Ascending aorta (tissue), 2 donors: ENCODE results near the gene NPPC. TPM values are rescaled to one million over a fixed set of nuclear protein-coding genes. Genes with fewer than 3 reads are reported as not detected.

ENCODE experiments used
- DNase-seq, 2 donors: peaks; one replicate each; pipeline ENCODE4 v3.0.0-alpha.2; 2019; ENCODE audit warnings: low spot score in 2 of 2
- H3K27ac ChIP-seq, 2 donors: fragments of 200-600 bp; sonication (generic); one replicate each; pipeline ENCODE4 v1.5.1; 2016 to 2017; ENCODE audit warnings: mild to moderate bottlenecking in 1 of 2
- H3K27me3 ChIP-seq: fragments of 200-600 bp; sonication (generic); one replicate; pipeline ENCODE4 v1.5.1; 2017
- H3K36me3 ChIP-seq, 2 donors: fragments of 200-600 bp; sonication (generic); one replicate each; pipeline ENCODE4 v1.5.1; 2016
- H3K4me1 ChIP-seq, 2 donors: fragments of 200-600 bp; sonication (generic); one replicate each; pipeline ENCODE4 v1.5.1; 2016 to 2017; ENCODE audit warnings: mild to moderate bottlenecking in 1 of 2
- H3K4me3 ChIP-seq, 2 donors: fragments of 200-600 bp; sonication (generic); one replicate each; pipeline ENCODE4 v1.5.1; 2016 to 2017; ENCODE audit warnings: mild to moderate bottlenecking in 1 of 2
- H3K9me3 ChIP-seq, 2 donors: fragments of 200-600 bp; sonication (generic); one replicate each; pipeline ENCODE4 v1.5.1; 2016
- CTCF ChIP-seq, 3 experiments: fragments of 200-600 bp in 2 of 3; fragments of 450-650 bp in 1 of 3; sonication (generic) in 2 of 3; IDR thresholded peaks; one replicate each; pipeline ENCODE4 v1.5.1; 2016 to 2019; ENCODE audit warnings: antibody characterized with exemption in 3 of 3, mild to moderate bottlenecking in 1 of 3, moderate library complexity in 1 of 3
- intact Hi-C: fragments of 100-400 bp; cut with DNase I; formaldehyde crosslinking; loops from one replicate; pipeline ENCODE4 v1.15.1; 2023
- total RNA-seq: library from RNA; depleted of rRNA; stranded (reverse); fragments of >200 nt; gene quantifications from one replicate; pipeline ENCODE4 v1.1.0, GENCODE V29; 2016

NPPC gene
- total RNA-seq, 1 donor from 2014 or later = not detected

- no peak overlapping the region for H3K4me3 ChIP-seq
- no peak for DNase-seq
- no peak overlapping the region for H3K27ac ChIP-seq
- H3K36me3 ChIP-seq = no peaks in the 10 kb centered on the region
- no peaks in the 10 kb centered on the region for H3K27me3 ChIP-seq
- H3K4me1 ChIP-seq = no peaks in the 10 kb centered on the region
- no peak for TF ChIP-seq CTCF (IDR thresholded peaks at IDR 0.05)
- H3K9me3 ChIP-seq = no peaks in the 10 kb centered on the region
- intact Hi-C loops = loop anchor here (5.0 kb wide), 1 partner anchor 534 kb away; no protein-coding TSS in a partner anchor
Measured at GRCh38 chr2:231908584-231908983, 17.6 kb downstream of the NPPC start.

GRCh38 chr2:231907765-231908164, 18.4 kb downstream of the NPPC start:
- no peak overlapping the region for H3K4me3 ChIP-seq
- H3K9me3 ChIP-seq = no peaks in the 10 kb centered on the region
- intact Hi-C loops = loop anchor here (5.0 kb wide), 1 partner anchor 535 kb away; no protein-coding TSS in a partner anchor
- H3K27ac ChIP-seq = no peak overlapping the region
- H3K27me3 ChIP-seq = no peaks in the 10 kb centered on the region
- DNase-seq = no peak
- H3K36me3 ChIP-seq = no peaks in the 10 kb centered on the region
- no peaks in the 10 kb centered on the region for H3K4me1 ChIP-seq
- no peak for TF ChIP-seq CTCF (IDR thresholded peaks at IDR 0.05)

DNA sequence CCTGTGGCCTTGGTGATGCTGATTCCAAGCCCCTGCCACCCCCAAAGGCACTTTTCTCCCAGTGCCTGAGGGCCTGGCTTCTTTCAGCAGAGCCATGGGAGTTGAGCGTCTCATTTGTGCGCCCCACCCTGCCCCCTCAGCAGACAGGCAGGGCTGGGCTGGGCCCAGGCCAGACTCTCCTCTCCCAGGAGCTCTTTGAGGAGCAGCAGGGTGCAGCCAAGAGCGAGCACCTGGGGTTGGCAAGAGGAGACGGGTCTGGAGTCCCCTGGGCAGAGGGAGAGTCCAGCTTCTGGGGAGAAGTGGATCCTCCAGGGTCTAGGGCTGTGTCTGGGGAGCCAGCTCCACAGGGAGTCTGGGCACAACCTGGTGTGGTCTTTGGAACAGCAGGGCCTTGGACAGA, 21.2 kb downstream of the NPPC start:
- intact Hi-C loops = loop anchor here (5.0 kb wide), 1 partner anchor 537 kb away; no protein-coding TSS in a partner anchor
- Histone ChIP-seq H3K36me3 (no peaks in the 10 kb centered on the region), H3K4me1 (no peaks in the 10 kb centered on the region), H3K4me3 (no peak overlapping the region), H3K9me3 (no peaks in the 10 kb centered on the region), H3K27ac (no peak overlapping the region), H3K27me3 (no peaks in the 10 kb centered on the region)
- TF ChIP-seq CTCF (IDR thresholded peaks at IDR 0.05) = no peak
- no peak for DNase-seq

- DNase-seq = no peak
- H3K4me3 ChIP-seq = no peak overlapping the region
- no peaks in the 10 kb centered on the region for H3K9me3 ChIP-seq
- no peak for TF ChIP-seq CTCF (IDR thresholded peaks at IDR 0.05)
- no peak overlapping the region for H3K27ac ChIP-seq
- H3K36me3 ChIP-seq = no peaks in the 10 kb centered on the region
- intact Hi-C loops = no loop called here
- H3K27me3 ChIP-seq = no peaks in the 10 kb centered on the region
- H3K4me1 ChIP-seq = no peaks in the 10 kb centered on the region
Measured at GRCh38 chr2:231904161-231904611, 22.0 kb downstream of the NPPC start.

- no peaks in the 10 kb centered on the region for H3K27me3 ChIP-seq
- TF ChIP-seq CTCF (IDR thresholded peaks at IDR 0.05) = no peak
- no peak overlapping the region for H3K27ac ChIP-seq
- no peak overlapping the region for H3K4me3 ChIP-seq
- no peaks in the 10 kb centered on the region for H3K4me1 ChIP-seq
- no peak for DNase-seq
- H3K36me3 ChIP-seq = no peaks in the 10 kb centered on the region
- H3K9me3 ChIP-seq = no peaks in the 10 kb centered on the region
- intact Hi-C loops = no loop called here
Measured at GRCh38 chr2:231902598-231902997, 23.6 kb downstream of the NPPC start.

DNA sequence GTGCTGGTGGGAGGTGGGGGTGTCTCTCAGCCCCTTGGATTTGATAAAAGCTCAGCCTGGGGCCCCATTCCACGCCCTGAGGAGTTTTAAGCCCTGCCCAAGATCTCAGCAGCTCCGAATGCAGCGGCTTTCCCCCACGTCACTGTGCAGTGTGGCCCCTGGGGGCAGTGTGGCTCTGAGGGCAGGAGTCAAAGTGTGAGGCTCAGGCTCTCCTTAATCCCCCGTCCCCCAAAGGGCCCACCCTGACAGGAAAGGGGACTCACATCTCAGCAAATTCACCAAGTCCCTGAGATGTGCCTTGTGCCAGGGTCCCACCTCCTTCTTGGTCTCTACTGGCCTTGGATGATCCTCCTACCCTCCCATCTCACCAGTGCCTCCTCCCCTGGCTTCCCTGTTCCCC, 25.2 kb downstream of the NPPC start:
- Histone ChIP-seq H3K4me1 (no peaks in the 10 kb centered on the region), H3K27ac (no peak overlapping the region), H3K27me3 (no peaks in the 10 kb centered on the region), H3K9me3 (no peaks in the 10 kb centered on the region), H3K36me3 (no peaks in the 10 kb centered on the region), H3K4me3 (no peak overlapping the region)
- intact Hi-C loops = no loop called here
- no peak for TF ChIP-seq CTCF (IDR thresholded peaks at IDR 0.05)
- no peak for DNase-seq
